IMR-90 (cell line): ENCODE data around the gene HAGHL. TPM values are rescaled to one million over a fixed set of nuclear protein-coding genes. Genes with fewer than 3 reads are reported as not detected.

Source experiments
- ATAC-seq: fragments of 200-7000 bp; cut with Tn5 transposase; 2 replicates; pipeline ENCODE4 v1.9.1; 2020; ENCODE audit warnings: low read depth, mild to moderate bottlenecking, moderate library complexity
- BruUV-seq: library from RNA; stranded (reverse); fragments of 400-500 nt; replicated peaks from 2 replicates; lab custom pipeline; 2021; lab: Mats Ljungman, UMichigan
- CTCF ChIA-PET: fragments of 300-600 bp; formaldehyde crosslinking; extraction: SDS; loops from one replicate; lab custom pipeline; 2021; ENCODE audit warnings: antibody characterized with exemption; lab: Yijun Ruan, JAX
- POLR2A ChIA-PET: fragments of 300-600 bp; sonication (Branson Sonifier 250); formaldehyde crosslinking; loops from one replicate; lab custom pipeline; 2022; ENCODE audit warnings: antibody characterized with exemption; ENCODE audit not compliant: unreplicated experiment; lab: Charles Lee
- DNase-seq: peaks from one replicate; pipeline ENCODE4 v3.0.0; 2013
- H2AFZ ChIP-seq: replicated peaks from 2 replicates; pipeline ENCODE3; 2013; ENCODE audit warnings: low read length, mild to moderate bottlenecking; ENCODE audit not compliant: poor library complexity
- H2AK5ac ChIP-seq: 2 replicates; pipeline ENCODE4 v1.6.1; 2013; ENCODE audit warnings: low read depth, low read length, inconsistent platforms
- H2AK9ac ChIP-seq: replicated peaks from 2 replicates; pipeline ENCODE3; 2013; ENCODE audit warnings: mild to moderate bottlenecking, low read depth, low read length, moderate library complexity; ENCODE audit not compliant: poor library complexity
- H2BK120ac ChIP-seq: 2 replicates; pipeline ENCODE4 v1.6.1; 2013; ENCODE audit warnings: low read depth, low read length, inconsistent platforms
- H2BK15ac ChIP-seq: 3 replicates; pipeline ENCODE4 v1.6.1; 2013; ENCODE audit warnings: low read depth, low read length, inconsistent platforms
- H2BK20ac ChIP-seq: 2 replicates; pipeline ENCODE4 v1.6.1; 2013; ENCODE audit warnings: low read depth, mild to moderate bottlenecking, inconsistent platforms, low read length, moderate library complexity
- H2BK5ac ChIP-seq: 2 replicates; pipeline ENCODE4 v1.6.1; 2013; ENCODE audit warnings: mild to moderate bottlenecking, low read depth, low read length, inconsistent platforms; ENCODE audit not compliant: poor library complexity, severe bottlenecking
- H3K14ac ChIP-seq: replicated peaks from 2 replicates; pipeline ENCODE4 v1.6.1; 2013; ENCODE audit warnings: low read depth, low read length, inconsistent platforms
- H3K18ac ChIP-seq: 2 replicates; pipeline ENCODE4 v1.6.1; 2013; ENCODE audit warnings: low read depth, low read length, control low read depth
- H3K23ac ChIP-seq: 2 replicates; pipeline ENCODE4 v1.6.1; 2013; ENCODE audit warnings: low read depth, low read length, inconsistent platforms
- H3K27ac ChIP-seq: 2 replicates; pipeline ENCODE4 v1.5.1; 2013; ENCODE audit warnings: mild to moderate bottlenecking, control low read depth, low read length; ENCODE audit not compliant: insufficient read depth
- H3K27me3 ChIP-seq: 2 replicates; pipeline ENCODE4 v1.6.1; 2013; ENCODE audit warnings: low read length; ENCODE audit not compliant: control insufficient read depth, insufficient read depth
- H3K36me3 ChIP-seq: 2 replicates; pipeline ENCODE4 v1.6.1; 2013; ENCODE audit warnings: low read length, mixed read lengths; ENCODE audit not compliant: control insufficient read depth, insufficient read depth
- H3K4ac ChIP-seq: 2 replicates; pipeline ENCODE4 v1.6.1; 2013; ENCODE audit warnings: low read depth, low read length, inconsistent platforms
- H3K4me1 ChIP-seq: 2 replicates; pipeline ENCODE4 v1.6.1; 2013; ENCODE audit warnings: low read length, mixed read lengths; ENCODE audit not compliant: control insufficient read depth, insufficient read depth
- H3K4me2 ChIP-seq: 2 replicates; pipeline ENCODE4 v1.6.1; 2013; ENCODE audit warnings: low read depth, mild to moderate bottlenecking, control low read depth, low read length, moderate library complexity
- H3K4me3 ChIP-seq: 2 replicates; pipeline ENCODE4 v1.5.1; 2013; ENCODE audit warnings: low read depth, mild to moderate bottlenecking, control low read depth, low read length, moderate library complexity; ENCODE audit not compliant: insufficient read depth
- H3K56ac ChIP-seq: 2 replicates; pipeline ENCODE4 v1.6.1; 2013; ENCODE audit warnings: low read length, inconsistent platforms; ENCODE audit not compliant: insufficient read depth; ENCODE audit errors: extremely low read depth
- H3K79me1 ChIP-seq, 2 experiments: 2 replicates each; pipeline ENCODE4 v1.6.1; 2013; ENCODE audit warnings: low read length in 2 of 2, inconsistent platforms in 1 of 2, low read depth in 1 of 2
- H3K9ac ChIP-seq: 2 replicates; pipeline ENCODE4 v1.6.1; 2013; ENCODE audit warnings: low read depth, low read length, control low read depth
- H3K9me1 ChIP-seq: 2 replicates; pipeline ENCODE4 v1.6.1; 2013; ENCODE audit warnings: low read length, inconsistent platforms; ENCODE audit not compliant: insufficient read depth
- H3K9me3 ChIP-seq: 2 replicates; pipeline ENCODE4 v1.6.1; 2013; ENCODE audit warnings: low read length; ENCODE audit not compliant: control insufficient read depth, insufficient read depth
- H4K20me1 ChIP-seq: 2 replicates; pipeline ENCODE4 v1.6.1; 2013; ENCODE audit warnings: low read length, inconsistent platforms; ENCODE audit not compliant: insufficient read depth
- H4K5ac ChIP-seq: 2 replicates; pipeline ENCODE4 v1.6.1; 2013; ENCODE audit warnings: mild to moderate bottlenecking, low read depth, low read length, control low read depth
- H4K8ac ChIP-seq, 2 experiments: 2 replicates each; pipeline ENCODE4 v1.6.1; 2013; ENCODE audit warnings: low read depth in 2 of 2, low read length in 2 of 2, control low read depth in 1 of 2, inconsistent platforms in 1 of 2
- H4K91ac ChIP-seq: 2 replicates; pipeline ENCODE4 v1.6.1; 2013; ENCODE audit warnings: low read depth, low read length, inconsistent platforms; ENCODE audit not compliant: insufficient read depth
- BHLHE40 ChIP-seq: fragments of 150-350 bp; IDR thresholded peaks from 2 replicates; pipeline ENCODE4 v1.6.1; 2016; ENCODE audit warnings: mild to moderate bottlenecking, low read depth, low read length
- CHD1 ChIP-seq: IDR thresholded peaks from 2 replicates; pipeline ENCODE4 v1.6.1; 2012; ENCODE audit warnings: low read depth, low read length, improper control_type of control experiment
- CTCF ChIP-seq: conservative IDR thresholded peaks from 2 replicates; pipeline ENCODE4 v1.5.1; 2012; ENCODE audit warnings: mild to moderate bottlenecking, low read depth, low read length, improper control_type of control experiment
- FOS ChIP-seq: fragments of 150-350 bp; IDR thresholded peaks from 2 replicates; pipeline ENCODE4 v1.6.1; 2016; ENCODE audit warnings: low read depth, low read length
- MXI1 ChIP-seq: IDR thresholded peaks from 2 replicates; pipeline ENCODE4 v1.6.1; 2012; ENCODE audit warnings: low read depth, mild to moderate bottlenecking, low read length, moderate library complexity, borderline replicate concordance
- NFE2L2 ChIP-seq: fragments of 150-350 bp; IDR thresholded peaks from 2 replicates; pipeline ENCODE4 v1.6.1; 2016; ENCODE audit warnings: low read depth, mild to moderate bottlenecking, low read length
- RAD21 ChIP-seq: IDR thresholded peaks from 2 replicates; pipeline ENCODE4 v1.6.1; 2012; ENCODE audit warnings: low read length, improper control_type of control experiment
- RFX5 ChIP-seq: IDR thresholded peaks from 2 replicates; pipeline ENCODE4 v1.8.0; 2012; ENCODE audit warnings: low read depth, mild to moderate bottlenecking, low read length, moderate library complexity
- USF2 ChIP-seq: fragments of 150-350 bp; IDR thresholded peaks from 2 replicates; pipeline ENCODE4 v1.6.1; 2017; ENCODE audit warnings: mild to moderate bottlenecking, antibody characterized with exemption, low read length, low read depth
- WGBS, 2 experiments: methylation state at CpG; one replicate each; pipeline versions ENCODE4 v1.1.5 to v1.1.7; 2013; ENCODE audit warnings: missing lambda C conversion rate in 2 of 2; ENCODE audit not compliant: insufficient read length in 1 of 2; ENCODE audit errors: extremely low coverage in 2 of 2; 5-methylcytosine and 5-hydroxymethylcytosine counted together
- dilution Hi-C: fragments of 300-500 bp; cut with HindIII; formaldehyde crosslinking; loops from one replicate; pipeline ENCODE4 v1.14.3; 2018; ENCODE audit warnings: low sequenced_read_pairs; ENCODE audit not compliant: unreplicated experiment
- in situ Hi-C: fragments of 300-500 bp; cut with MboI; formaldehyde crosslinking; loops from 3 replicates; pipeline ENCODE4 v1.14.3; 2019; ENCODE audit warnings: low sequenced_read_pairs, inconsistent platforms, mixed read lengths
- intact Hi-C: fragments of 100-400 bp; cut with micrococcal nuclease; formaldehyde crosslinking; loops from 2 replicates; pipeline ENCODE4 v1.10.0; 2022
- polyA plus RNA-seq, 3 experiments: library from polyadenylated mRNA; depleted of rRNA; stranded (reverse); fragments of >200 nt; gene quantifications; 2 replicates each; pipeline ENCODE4 v1.2.3, GENCODE V29; 2012; ENCODE audit warnings: low replicate concordance in 1 of 3
- total RNA-seq: library from RNA; depleted of rRNA; stranded (reverse); fragments of >200 nt; gene quantifications from 2 replicates; pipeline ENCODE4 v1.2.3, GENCODE V29; 2012

Gene HAGHL
- total and polyA plus RNA-seq, 2 of the 4 experiments (the other 2 are of a cell fraction) = 3.0 to 12.5 TPM

- Histone ChIP-seq H3K27ac (no peak overlapping the region), H2BK5ac (no peak overlapping the region), H3K27me3 (peaks cover 11% of the 10 kb centered on the region), H4K91ac (no peak overlapping the region), H2AK5ac (no peak overlapping the region), H3K4me2 (no peak overlapping the region), H3K9ac (no peak overlapping the region), H3K18ac (no peak overlapping the region), H2BK120ac (no peak overlapping the region), H3K4me1 (no peaks in the 10 kb centered on the region), H3K4ac (no peak overlapping the region), H3K9me1 (no peaks in the 10 kb centered on the region), H3K36me3 (no peaks in the 10 kb centered on the region), H3K23ac (no peak overlapping the region), H2AFZ (no peak overlapping the region), H2BK15ac (no peak overlapping the region), H4K5ac (no peak overlapping the region), H2BK20ac (no peak overlapping the region), H4K20me1 (no peaks in the 10 kb centered on the region), H2AK9ac (peak overlapping the region; percentile 24), H4K8ac (no peak overlapping the region), H3K14ac (no peak overlapping the region), H3K9me3 (no peaks in the 10 kb centered on the region), H3K79me1 (no peaks in the 10 kb centered on the region), H3K4me3 (no peak overlapping the region), H3K56ac (no peak overlapping the region)
- 47% methylated on average over 3 of the region's 9 CpGs; no CpG with 5 or more reads in 1 of the 2 experiments for WGBS, 2 experiments
- no peak for TF ChIP-seq CTCF
- TF ChIP-seq MXI1 = no peak
- no peak for TF ChIP-seq NFE2L2
- TF ChIP-seq RAD21 = no peak
- no peak for TF ChIP-seq BHLHE40
- TF ChIP-seq RFX5 = no peak
- TF ChIP-seq USF2 = no peak
- TF ChIP-seq CHD1 = no peak
- no peak for TF ChIP-seq FOS
- dilution Hi-C loops (no loop called here), in situ Hi-C loops (no loop called here), intact Hi-C loops (no loop called here)
- BruUV-seq = no TSS peak
- ATAC-seq (no peak), DNase-seq (no peak)
- ChIA-PET POLR2A (no interaction called here), CTCF (no interaction called here)
Measured at GRCh38 chr16:750485-750884, 23.6 kb downstream of the HAGHL start.
